ENCODE results near the gene ASB13. TPM values are rescaled to one million over a fixed set of nuclear protein-coding genes. Genes with fewer than 3 reads are reported as not detected.

The ASB13 gene
- total and polyA plus RNA-seq, 2 of the 13 experiments (the other 11 are each of a cell fraction or from before 2014, with no cell fraction given), result 9.3 to 15.4 TPM

GRCh38 chr10:5655121-5655520 lies 11.3 kb downstream of the ASB13 start (continued):
- TF ChIP-seq RNF219 (CRISPR knock-in tag; IDR thresholded peaks at IDR 0.05), result no peak

- DNase-seq (ENCODE audit: low spot score), result no peak
- ATAC-seq, result no peak
- Histone ChIP-seq H3K27ac (ENCODE audit: extremely low read length, insufficient read depth, low read length) (no peak overlapping the region), H3K9ac (ENCODE audit: insufficient read depth, low read depth, low read length) (no peak overlapping the region), H3K4me3 (replicated peaks in 1 of 3; ENCODE audit: insufficient read depth in 1 of 3, low read depth in 2 of 3, low read length in 3 of 3) (no peak overlapping the region), H3K79me2 (ENCODE audit: insufficient read depth, low read length) (peaks cover 2% of the 10 kb centered on the region), H3K4me1 (ENCODE audit: insufficient read depth, low read length) (peaks cover 37% of the 10 kb centered on the region), H2AFZ (ENCODE audit: low read length) (no peak overlapping the region), H3K4me2 (ENCODE audit: low read depth, low read length) (no peak overlapping the region), H3K36me3 (replicated peaks in 1 of 2; ENCODE audit: control insufficient read depth in 1 of 2, insufficient read depth in 2 of 2, low read length in 2 of 2) (peaks cover 1 to 4% of the 10 kb centered on the region in 2 experiments; a peak in 1 of 5 replicates), H4K20me1 (ENCODE audit: insufficient read depth, low read length) (no peaks in the 10 kb centered on the region), H3K27me3 (ENCODE audit: control insufficient read depth in 1 of 2, insufficient read depth in 2 of 2, low read length in 2 of 2) (no peaks in the 10 kb centered on the region), H3K9me3 (ENCODE audit: low read length) (no peaks in the 10 kb centered on the region)
- BruUV-seq (replicated peaks), result no TSS peak
- POLR2A ChIA-PET, result no interaction called here
- intact Hi-C loops (cut with micrococcal nuclease; ENCODE audit: unreplicated experiment) (no loop called here), in situ Hi-C loops (cut with HindIII; ENCODE audit: extremely low pct_ligation_motif_present, low pct_unique_long_range_greater_than_20kb) (no loop called here)
- CTCF ChIA-PET (ENCODE audit: low intra/inter-chr PET ratio, low total read pairs), result no interaction called here
- no peak for TF ChIP-seq ZNF34 (CRISPR knock-in tag; IDR thresholded peaks at IDR 0.05; ENCODE audit: borderline replicate concordance)
- no peak for TF ChIP-seq HDAC2 (CRISPR knock-in tag; IDR thresholded peaks at IDR 0.05)
- TF ChIP-seq PITX1 (CRISPR knock-in tag; IDR thresholded peaks at IDR 0.05), result no peak
- TF ChIP-seq ZSCAN25 (CRISPR knock-in tag; IDR thresholded peaks at IDR 0.05), result no peak
- no peak for TF ChIP-seq CREM (IDR thresholded peaks at IDR 0.05)
- no peak for TF ChIP-seq CREM (CRISPR knock-in tag; IDR thresholded peaks at IDR 0.05)
- no peak for TF ChIP-seq ZNF777 (CRISPR knock-in tag; IDR thresholded peaks at IDR 0.05)
- no peak for TF ChIP-seq HIVEP1 (CRISPR knock-in tag; IDR thresholded peaks at IDR 0.05)
- TF ChIP-seq ZBTB34 (CRISPR knock-in tag; IDR thresholded peaks at IDR 0.05), result no peak
- FAIRE-seq, result no peak
- 91% methylated on average over 10 of the region's 10 CpGs for WGBS (ENCODE audit: low lambda C conversion rate)
Measured at GRCh38 chr10:5654218-5654755, 12.1 kb downstream of the ASB13 start.
